Measurements from ENCODE around the gene USE1. TPM values are rescaled to one million over a fixed set of nuclear protein-coding genes. Genes with fewer than 3 reads are reported as not detected.

Gene USE1
- total and polyA plus RNA-seq, 2 experiments from 2014 or later, result 15.5 to 19.4 TPM

- H2AFZ ChIP-seq, result no peak overlapping the region
- peaks cover 12% of the 10 kb centered on the region for H3K27me3 Mint-ChIP-seq (ENCODE audit: insufficient read depth, low read depth, poor library complexity)
- H4K20me1 ChIP-seq (replicated peaks; ENCODE audit: insufficient read depth), result no peaks in the 10 kb centered on the region; the same call in none of the 2 replicates
- H3K27ac Mint-ChIP-seq, result no peak overlapping the region
- H3K4me1 ChIP-seq (ENCODE audit: insufficient read depth), result no peaks in the 10 kb centered on the region
- H3K9me3 Mint-ChIP-seq, result no peaks in the 10 kb centered on the region
- peaks cover 11% of the 10 kb centered on the region for H3K4me1 Mint-ChIP-seq
- DNase-seq (ENCODE audit: low spot score) (no peak), ATAC-seq (no peak)
- no peaks in the 10 kb centered on the region for H3K27me3 ChIP-seq (ENCODE audit: insufficient read depth)
- no peak overlapping the region for H3K4me3 ChIP-seq
- H3K36me3 ChIP-seq (ENCODE audit: insufficient read depth), result peaks cover 4% of the 10 kb centered on the region; the same call in 1 of the 2 replicates
- H3K36me3 Mint-ChIP-seq (ENCODE audit: low read depth), result peaks cover 34% of the 10 kb centered on the region
- H3K4me2 ChIP-seq, result no peak overlapping the region
- no peaks in the 10 kb centered on the region for H3K9me2 ChIP-seq (ENCODE audit: insufficient read depth)
- H3K27ac ChIP-seq (ENCODE audit: low read depth), result no peak overlapping the region
- no peak for TF ChIP-seq JUNB (IDR thresholded peaks at IDR 0.05; ENCODE audit: unreplicated experiment)
- TF ChIP-seq ZNF114 (CRISPR knock-in tag; IDR thresholded peaks at IDR 0.05), result no peak
- TF ChIP-seq NANOG (IDR thresholded peaks at IDR 0.05; ENCODE audit: borderline replicate concordance), result no peak
- no peak for TF ChIP-seq ZNF462 (CRISPR knock-in tag; IDR thresholded peaks at IDR 0.05)
- no peak for TF ChIP-seq STAT1 (IDR thresholded peaks at IDR 0.05; ENCODE audit: unreplicated experiment)
- TF ChIP-seq REST (IDR thresholded peaks at IDR 0.05; ENCODE audit: unreplicated experiment), result no peak
- no peak for TF ChIP-seq POLR2AphosphoS5 (IDR thresholded peaks at IDR 0.05; ENCODE audit: low read depth)
- no peak for TF ChIP-seq CTCF (conservative IDR thresholded peaks at IDR 0.05; ENCODE audit: low read depth in 2 of 2)
- no peak for TF ChIP-seq ZNF331 (CRISPR knock-in tag; IDR thresholded peaks at IDR 0.05; ENCODE audit: low read depth)
- TF ChIP-seq EZH2phosphoT487 (IDR thresholded peaks at IDR 0.05; ENCODE audit: unreplicated experiment), result no peak
- no peak for TF ChIP-seq CREB1 (CRISPR knock-in tag; IDR thresholded peaks at IDR 0.05; ENCODE audit: low read depth)
- TF ChIP-seq EZH2 (IDR thresholded peaks at IDR 0.05; ENCODE audit: low read depth, unreplicated experiment), result no peak
- no peak for TF ChIP-seq ETS1 (IDR thresholded peaks at IDR 0.05)
- no peak overlapping the region for H3K4me3 Mint-ChIP-seq
- H3F3A ChIP-seq (replicated peaks; ENCODE audit: low read depth), result peaks cover 6% of the 10 kb centered on the region
- H3K79me2 ChIP-seq (replicated peaks; ENCODE audit: insufficient read depth), result no peaks in the 10 kb centered on the region
These were observed 29.6 kb upstream of the USE1 start for GRCh38 chr19:17185590-17185989.

All from GM23338 (cell line).